Upper lobe of right lung (tissue), 1 donor: ENCODE data around the gene ANKS1B. TPM values are rescaled to one million over a fixed set of nuclear protein-coding genes. Genes with fewer than 3 reads are reported as not detected.

ENCODE experiments used
- ATAC-seq: fragments of 200-7000 bp; cut with Tn5 transposase; one replicate; pipeline ENCODE4 v1.9.1; 2020; ENCODE audit warnings: mild to moderate bottlenecking, moderate library complexity
- DNase-seq: peaks from one replicate; pipeline ENCODE4 v3.0.0-alpha.2; 2020
- H3K27ac ChIP-seq: fragments of 200-600 bp; one replicate; pipeline ENCODE4 v1.8.0; 2022
- H3K27me3 ChIP-seq: fragments of 200-600 bp; one replicate; pipeline ENCODE4 v1.8.0; 2022; ENCODE audit warnings: mild to moderate bottlenecking
- H3K36me3 ChIP-seq: fragments of 200-600 bp; one replicate; pipeline ENCODE4 v1.8.0; 2022
- H3K4me1 ChIP-seq: fragments of 200-600 bp; one replicate; pipeline ENCODE4 v1.8.0; 2022
- H3K4me3 ChIP-seq: fragments of 200-600 bp; one replicate; pipeline ENCODE4 v1.8.0; 2022; ENCODE audit warnings: mild to moderate bottlenecking
- H3K9me3 ChIP-seq: fragments of 200-600 bp; one replicate; pipeline ENCODE4 v1.8.0; 2022
- CTCF ChIP-seq: fragments of 200-600 bp; IDR thresholded peaks from one replicate; pipeline ENCODE4 v1.8.0; 2022; ENCODE audit warnings: antibody characterized with exemption
- intact Hi-C: fragments of 100-400 bp; cut with DNase I; formaldehyde crosslinking; loops from one replicate; pipeline ENCODE4 v1.11.0; 2022
- total RNA-seq: library from RNA; stranded (reverse); fragmentation: NEBNext Ultra II Directional; extraction: Animal tissue kit (Norgen Biotek cat#: 25700); gene quantifications from one replicate; pipeline ENCODE4 v1.2.1, GENCODE V29; 2021
- donor health status: DM: no; HTN: yes; CAD: no; lungs with severe emphysema.

ANKS1B gene
- total RNA-seq, 1 donor from 2014 or later = 5.3 TPM

GRCh38 chr12:99224237-99224636 is 760.5 kb downstream of the ANKS1B start:
- Histone ChIP-seq H3K36me3 (no peaks in the 10 kb centered on the region), H3K4me1 (no peaks in the 10 kb centered on the region), H3K27me3 (no peaks in the 10 kb centered on the region), H3K9me3 (no peaks in the 10 kb centered on the region), H3K27ac (no peak overlapping the region), H3K4me3 (no peak overlapping the region)
- ATAC-seq (no peak), DNase-seq (no peak)
- intact Hi-C loops = no loop called here
- TF ChIP-seq CTCF = no peak

- intact Hi-C loops = no loop called here
- no peak overlapping the region for H3K27ac ChIP-seq
- DNase-seq (no peak), ATAC-seq (no peak)
- no peak overlapping the region for H3K4me3 ChIP-seq
- no peak for TF ChIP-seq CTCF
- no peaks in the 10 kb centered on the region for H3K4me1 ChIP-seq
- no peaks in the 10 kb centered on the region for H3K36me3 ChIP-seq
- H3K9me3 ChIP-seq = no peaks in the 10 kb centered on the region
- H3K27me3 ChIP-seq = no peaks in the 10 kb centered on the region
Observed at GRCh38 chr12:99223579-99223978, 761.2 kb downstream of the ANKS1B start.

- ATAC-seq (no peak), DNase-seq (no peak)
- H3K36me3 ChIP-seq = no peaks in the 10 kb centered on the region
- H3K4me1 ChIP-seq = no peaks in the 10 kb centered on the region
- H3K27ac ChIP-seq = no peak overlapping the region
- intact Hi-C loops = no loop called here
- no peaks in the 10 kb centered on the region for H3K9me3 ChIP-seq
- TF ChIP-seq CTCF = no peak
- no peaks in the 10 kb centered on the region for H3K27me3 ChIP-seq
- H3K4me3 ChIP-seq = no peak overlapping the region
Observed at GRCh38 chr12:99213047-99213446, 771.7 kb downstream of the ANKS1B start.

- Histone ChIP-seq H3K4me1 (no peaks in the 10 kb centered on the region), H3K27ac (no peak overlapping the region), H3K4me3 (no peak overlapping the region), H3K9me3 (no peaks in the 10 kb centered on the region), H3K36me3 (no peaks in the 10 kb centered on the region), H3K27me3 (no peaks in the 10 kb centered on the region)
- ATAC-seq (no peak), DNase-seq (no peak)
- no peak for TF ChIP-seq CTCF
- intact Hi-C loops = no loop called here
Observed at GRCh38 chr12:99212275-99212674, 772.5 kb downstream of the ANKS1B start.

- Histone ChIP-seq H3K36me3 (no peaks in the 10 kb centered on the region), H3K9me3 (no peaks in the 10 kb centered on the region), H3K27me3 (no peaks in the 10 kb centered on the region), H3K4me1 (no peaks in the 10 kb centered on the region), H3K27ac (no peak overlapping the region), H3K4me3 (no peak overlapping the region)
- intact Hi-C loops = no loop called here
- ATAC-seq (no peak), DNase-seq (no peak)
- TF ChIP-seq CTCF = no peak
Observed at GRCh38 chr12:99205111-99205510, 779.6 kb downstream of the ANKS1B start.

GRCh38 chr12:99201906-99202645 is 782.7 kb downstream of the ANKS1B start:
- DNase-seq (no peak), ATAC-seq (no peak)
- no peak overlapping the region for H3K27ac ChIP-seq
- no peak for TF ChIP-seq CTCF
- H3K9me3 ChIP-seq = no peaks in the 10 kb centered on the region
- intact Hi-C loops = no loop called here
- no peaks in the 10 kb centered on the region for H3K4me1 ChIP-seq
- H3K4me3 ChIP-seq = no peak overlapping the region
- H3K36me3 ChIP-seq = no peaks in the 10 kb centered on the region
- H3K27me3 ChIP-seq = no peaks in the 10 kb centered on the region
